Breast epithelium (tissue), 3 donors: ENCODE data around the gene ROR2.

Source experiments
- POLR2A ChIP-seq: fragments of 450-650 bp; IDR thresholded peaks from one replicate; pipeline ENCODE4 v1.6.1; 2016; ENCODE audit warnings: antibody characterized with exemption, mild to moderate bottlenecking, moderate library complexity
- POLR2AphosphoS5 ChIP-seq, 3 donors: sonication (generic); formaldehyde crosslinking; IDR thresholded peaks; one replicate each; pipeline ENCODE4 v1.6.1; 2017; ENCODE audit warnings: antibody characterized with exemption in 3 of 3
- TF ChIP-seq, protein P1 (sequence below), 3 donors: fragments of 450-650 bp; IDR thresholded peaks; one replicate each; pipeline ENCODE4 v1.5.1; 2016 to 2017; ENCODE audit warnings: antibody characterized with exemption in 3 of 3, mild to moderate bottlenecking in 3 of 3, moderate library complexity in 3 of 3

DNA sequence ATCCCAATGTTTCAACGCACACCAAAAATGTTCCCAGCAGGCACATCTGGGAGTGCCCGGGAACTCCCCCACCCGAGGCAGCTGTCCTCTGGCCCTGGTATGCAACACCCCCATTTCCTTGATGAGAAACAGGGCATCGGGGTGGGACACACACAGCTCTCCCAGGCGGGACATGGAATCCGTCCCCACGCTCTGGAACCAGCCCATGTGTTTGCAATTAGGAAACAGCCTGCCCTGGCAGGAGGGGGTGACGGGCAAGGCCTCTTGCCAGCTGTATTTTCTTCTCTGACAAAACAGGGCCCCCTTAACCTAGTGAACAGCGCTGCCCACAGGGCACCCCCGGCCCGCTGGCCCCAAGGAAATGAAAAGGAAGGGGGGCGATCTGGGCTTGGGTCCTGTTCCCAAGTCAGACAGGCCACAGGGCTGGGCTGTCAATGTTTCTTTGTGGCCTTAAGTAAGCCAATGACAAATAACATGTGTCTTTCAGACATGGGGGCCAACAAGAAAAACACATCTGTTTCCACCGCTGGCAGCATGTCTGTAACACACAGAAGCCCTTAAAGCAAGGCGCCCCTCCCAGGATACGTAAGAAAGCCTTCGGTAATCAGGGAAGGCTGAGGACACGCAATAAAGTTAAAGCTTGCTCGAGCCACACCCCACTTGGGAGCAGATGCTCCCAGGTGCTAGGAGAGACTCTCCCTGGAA is 125.3 kb downstream of the ROR2 start:
- TF ChIP-seq, protein P1, sequence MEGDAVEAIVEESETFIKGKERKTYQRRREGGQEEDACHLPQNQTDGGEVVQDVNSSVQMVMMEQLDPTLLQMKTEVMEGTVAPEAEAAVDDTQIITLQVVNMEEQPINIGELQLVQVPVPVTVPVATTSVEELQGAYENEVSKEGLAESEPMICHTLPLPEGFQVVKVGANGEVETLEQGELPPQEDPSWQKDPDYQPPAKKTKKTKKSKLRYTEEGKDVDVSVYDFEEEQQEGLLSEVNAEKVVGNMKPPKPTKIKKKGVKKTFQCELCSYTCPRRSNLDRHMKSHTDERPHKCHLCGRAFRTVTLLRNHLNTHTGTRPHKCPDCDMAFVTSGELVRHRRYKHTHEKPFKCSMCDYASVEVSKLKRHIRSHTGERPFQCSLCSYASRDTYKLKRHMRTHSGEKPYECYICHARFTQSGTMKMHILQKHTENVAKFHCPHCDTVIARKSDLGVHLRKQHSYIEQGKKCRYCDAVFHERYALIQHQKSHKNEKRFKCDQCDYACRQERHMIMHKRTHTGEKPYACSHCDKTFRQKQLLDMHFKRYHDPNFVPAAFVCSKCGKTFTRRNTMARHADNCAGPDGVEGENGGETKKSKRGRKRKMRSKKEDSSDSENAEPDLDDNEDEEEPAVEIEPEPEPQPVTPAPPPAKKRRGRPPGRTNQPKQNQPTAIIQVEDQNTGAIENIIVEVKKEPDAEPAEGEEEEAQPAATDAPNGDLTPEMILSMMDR (IDR thresholded peaks at IDR 0.05), result no peak
- no peak for TF ChIP-seq POLR2A
- no peak for TF ChIP-seq POLR2AphosphoS5 (IDR thresholded peaks at IDR 0.05)
